GM19193 (cell line): Measurements from ENCODE around the gene CSPG5.

Experiments
- POLR2A ChIP-seq: IDR thresholded peaks from 4 replicates; pipeline ENCODE4 v1.6.1; 2011; ENCODE audit not compliant: insufficient read depth, insufficient read length; ENCODE audit errors: extremely low read depth

Gene CSPG5, protein sequence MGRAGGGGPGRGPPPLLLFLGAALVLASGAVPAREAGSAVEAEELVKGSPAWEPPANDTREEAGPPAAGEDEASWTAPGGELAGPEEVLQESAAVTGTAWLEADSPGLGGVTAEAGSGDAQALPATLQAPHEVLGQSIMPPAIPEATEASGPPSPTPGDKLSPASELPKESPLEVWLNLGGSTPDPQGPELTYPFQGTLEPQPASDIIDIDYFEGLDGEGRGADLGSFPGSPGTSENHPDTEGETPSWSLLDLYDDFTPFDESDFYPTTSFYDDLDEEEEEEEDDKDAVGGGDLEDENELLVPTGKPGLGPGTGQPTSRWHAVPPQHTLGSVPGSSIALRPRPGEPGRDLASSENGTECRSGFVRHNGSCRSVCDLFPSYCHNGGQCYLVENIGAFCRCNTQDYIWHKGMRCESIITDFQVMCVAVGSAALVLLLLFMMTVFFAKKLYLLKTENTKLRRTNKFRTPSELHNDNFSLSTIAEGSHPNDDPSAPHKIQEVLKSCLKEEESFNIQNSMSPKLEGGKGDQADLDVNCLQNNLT

DNA sequence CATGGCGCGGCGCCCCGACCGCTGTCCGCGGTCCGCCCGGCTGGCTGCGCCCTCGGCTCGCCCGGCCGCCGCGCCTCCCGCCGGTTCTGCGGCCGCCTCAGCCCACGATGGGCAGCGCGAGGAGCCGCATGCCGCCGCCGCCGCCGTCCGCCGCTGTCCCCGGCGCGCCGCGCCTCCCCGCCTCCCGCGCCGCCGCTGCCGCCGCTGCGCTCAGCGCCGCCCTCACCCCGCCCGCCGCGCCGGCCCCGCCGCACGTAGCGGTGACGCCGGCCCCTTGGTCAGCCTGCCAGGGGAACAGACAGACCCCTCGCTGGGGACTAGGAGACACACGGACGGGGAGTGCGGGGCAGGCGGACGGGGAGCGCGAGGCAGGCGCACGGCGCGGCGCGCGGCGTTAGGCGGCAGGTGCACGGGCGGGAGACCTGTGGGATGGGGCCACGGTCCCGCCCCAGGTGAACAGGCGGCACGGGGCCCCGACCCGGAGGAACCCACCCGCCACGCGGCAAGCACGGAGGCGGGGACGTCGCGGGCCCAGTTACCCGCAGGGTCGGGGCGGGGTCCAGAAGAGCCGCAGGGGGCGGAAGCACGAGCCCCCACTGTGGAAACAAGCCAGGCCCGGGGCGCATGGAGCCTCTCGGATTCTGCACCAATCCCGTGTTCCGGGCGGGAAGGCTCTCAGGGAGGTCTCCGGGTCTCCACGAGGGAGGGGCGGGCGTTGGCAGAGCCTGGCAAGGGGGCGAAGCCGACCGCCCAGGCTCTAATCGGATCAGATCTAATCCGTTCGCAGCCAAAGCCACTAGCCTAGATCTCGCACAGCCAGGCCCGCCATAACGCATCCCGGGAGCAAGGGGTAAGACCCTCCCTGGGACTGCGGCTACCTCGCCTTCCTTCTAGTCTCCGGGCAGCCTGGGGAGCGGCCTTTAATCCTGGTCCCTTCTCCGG is at the start of gene CSPG5:
CSPG5 (minus strand) TSS at position 175 of the 942 bp plus-strand sequence; CDS start at position 3, 172 bp downstream.
- TF ChIP-seq POLR2A = no peak

DNA sequence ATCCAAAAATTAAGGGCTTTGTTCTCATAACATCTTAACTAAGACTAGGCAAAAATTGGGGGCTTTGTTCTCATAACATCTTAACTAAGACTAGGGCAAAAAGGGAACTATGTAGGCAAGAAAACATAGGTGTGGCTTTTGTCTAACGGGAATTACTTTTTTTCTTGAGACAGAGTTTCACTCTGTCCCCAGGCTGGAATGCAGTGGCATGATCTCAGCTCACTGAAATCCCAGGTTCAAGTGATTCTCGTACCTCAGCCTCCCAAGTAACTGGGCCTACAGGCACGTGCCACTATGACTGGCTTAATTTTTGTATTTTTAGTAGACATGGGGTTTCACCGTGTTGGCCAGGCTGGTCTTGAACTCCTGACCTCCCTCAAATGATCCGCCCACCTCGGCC is 49.8 kb upstream of the CSPG5 start:
- no peak for TF ChIP-seq POLR2A

DNA sequence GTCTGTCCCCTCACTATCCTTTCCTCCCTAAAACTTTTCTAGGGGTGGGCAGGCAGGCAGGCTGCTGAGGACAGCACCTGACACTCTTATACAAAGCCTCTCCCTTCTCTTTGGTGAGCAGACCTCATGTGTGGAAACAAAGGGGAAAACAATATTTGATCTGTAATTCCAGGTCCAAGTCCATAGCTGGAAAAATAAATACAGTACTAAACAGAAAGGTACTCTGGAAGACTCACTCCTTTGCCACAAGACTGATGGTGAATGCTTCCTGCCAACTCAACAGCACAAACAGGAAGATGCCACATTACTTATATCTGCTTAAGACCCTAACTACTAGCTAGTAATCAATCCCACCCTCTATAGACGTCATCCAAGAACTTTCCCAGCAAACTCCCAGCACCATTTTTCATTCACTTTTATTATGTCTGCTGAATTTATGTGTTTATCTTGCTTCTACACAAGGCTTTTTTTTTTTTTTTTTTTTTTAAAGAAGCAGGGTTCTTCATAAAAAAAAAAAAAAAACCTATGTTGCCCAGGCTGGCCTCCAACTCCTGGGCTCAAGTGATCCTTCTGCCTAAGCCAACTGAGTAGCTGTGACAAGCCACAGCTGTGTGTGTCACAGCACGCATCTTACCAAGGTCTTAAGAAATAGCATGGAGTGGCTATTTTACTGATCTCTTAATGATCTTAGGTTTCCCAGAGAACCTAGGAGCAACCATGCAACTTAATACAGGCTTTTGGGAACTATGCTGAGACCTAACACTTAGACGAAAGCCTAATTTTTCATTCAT is 44.2 kb upstream of the CSPG5 start:
- TF ChIP-seq POLR2A = no peak

DNA sequence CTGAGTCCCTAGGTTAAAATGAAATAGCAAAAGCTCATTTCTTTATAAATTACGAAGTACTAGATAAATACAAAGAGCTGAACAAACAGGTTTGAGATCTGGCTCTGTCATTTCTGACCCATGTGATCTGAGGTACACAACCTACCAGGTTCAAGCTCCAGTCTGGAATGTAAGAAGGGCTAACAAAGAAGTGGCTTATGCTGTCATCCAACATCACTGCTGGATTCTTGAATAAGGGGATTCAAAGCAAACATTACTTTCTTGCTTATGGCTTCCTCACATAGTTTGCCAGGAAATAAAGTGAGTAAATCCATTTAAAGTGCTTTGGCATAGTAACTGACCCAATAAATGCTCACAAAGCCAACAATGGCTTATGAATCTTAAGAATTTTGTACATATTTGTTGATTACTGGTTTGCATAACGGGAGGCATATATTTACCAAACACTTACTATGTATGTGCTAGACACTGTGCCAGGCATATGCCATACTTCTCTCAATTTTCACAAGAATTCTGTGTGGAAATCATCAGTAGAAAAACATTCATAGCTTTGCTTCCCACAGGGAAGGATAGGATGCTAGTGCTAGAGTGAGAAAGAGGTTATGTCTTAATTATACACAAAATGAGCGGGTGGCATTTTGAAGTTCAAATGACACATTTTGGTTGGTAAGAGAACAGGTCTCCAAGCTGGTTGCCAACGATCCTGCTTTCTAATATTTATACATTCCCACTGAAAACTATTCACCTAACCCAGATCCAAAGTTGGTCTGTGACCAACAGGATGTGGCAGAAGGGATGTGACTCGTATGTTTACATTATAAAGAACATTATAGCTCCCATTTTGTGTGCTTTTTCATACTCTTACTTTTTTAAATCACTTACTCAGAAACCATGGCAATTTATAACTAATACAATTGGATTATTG is 38.7 kb upstream of the CSPG5 start:
- no peak for TF ChIP-seq POLR2A

DNA sequence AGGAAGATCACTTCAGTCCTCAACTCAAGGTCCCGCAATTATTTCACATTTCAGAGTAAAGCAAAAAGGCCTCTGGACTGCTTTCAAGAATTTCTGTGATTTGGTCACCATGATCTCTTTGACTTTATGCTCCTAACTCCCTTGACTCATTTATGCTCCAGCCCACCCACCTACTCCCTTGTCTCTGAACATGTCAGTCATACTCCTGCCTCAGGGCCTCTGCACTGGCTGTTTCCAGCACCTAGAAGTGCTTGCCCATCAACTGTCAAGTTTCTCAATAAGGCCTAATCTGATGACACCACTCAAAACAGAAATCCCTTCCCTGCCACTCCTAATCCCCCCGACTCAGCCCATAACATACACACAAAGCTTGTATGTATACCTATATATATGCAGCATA is 36.1 kb upstream of the CSPG5 start:
- no peak for TF ChIP-seq POLR2A

DNA sequence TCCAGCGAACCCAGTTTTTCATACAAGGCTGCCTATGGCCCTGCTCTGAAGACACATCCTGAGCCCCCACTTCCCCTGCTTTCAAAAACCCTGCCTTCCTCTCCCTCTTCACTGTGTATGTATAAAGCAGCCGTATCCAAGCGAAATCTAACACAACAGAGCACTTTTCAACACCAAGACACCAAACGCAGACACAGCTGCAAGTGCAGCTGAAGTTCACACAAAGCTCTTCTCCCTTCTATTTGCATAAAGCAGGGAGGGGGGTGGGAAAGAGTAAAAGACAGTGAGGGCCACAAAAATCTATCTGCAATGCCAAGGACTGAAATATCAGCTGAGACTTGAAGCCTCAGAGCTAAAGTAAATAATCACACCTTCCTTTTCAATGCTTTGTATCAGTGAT is 35.1 kb upstream of the CSPG5 start:
- TF ChIP-seq POLR2A = no peak

DNA sequence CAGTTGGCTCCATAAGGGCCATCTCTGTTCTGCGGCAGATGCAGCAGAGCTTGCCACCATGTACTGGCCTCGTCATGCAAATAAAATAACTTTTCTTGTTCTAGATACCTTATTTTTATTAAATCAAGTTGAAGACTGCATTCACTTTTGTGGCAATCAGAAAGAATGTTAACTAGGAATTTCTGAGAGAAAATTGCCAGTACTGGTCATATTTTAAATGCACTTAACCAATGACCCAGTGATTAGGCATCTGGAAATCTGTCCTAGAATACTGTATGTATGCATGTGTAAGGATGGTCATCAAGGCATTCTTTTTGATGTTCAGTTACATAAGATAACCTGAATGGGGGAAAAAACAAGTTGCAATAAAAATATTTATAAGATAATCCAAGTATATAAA is 34.2 kb upstream of the CSPG5 start:
- TF ChIP-seq POLR2A = no peak

DNA sequence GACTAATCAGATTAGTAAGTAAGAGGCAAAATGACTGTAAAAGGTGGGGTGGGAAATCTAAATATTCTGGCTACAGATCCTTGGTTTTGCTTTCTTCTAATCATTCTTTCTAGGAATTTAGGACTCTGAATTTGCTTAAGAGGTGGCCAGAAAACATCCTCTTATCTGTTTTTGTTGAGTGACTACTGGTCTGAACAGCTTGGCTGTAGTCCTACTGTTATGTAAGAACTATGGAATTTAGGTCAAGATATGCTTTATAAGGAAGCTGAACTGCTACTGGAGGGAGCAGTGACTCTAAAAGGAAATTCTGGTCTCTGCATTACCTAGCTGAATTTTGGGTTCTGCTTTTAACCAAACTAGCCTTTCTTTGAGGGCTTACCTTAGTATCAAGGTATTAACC is 33.5 kb upstream of the CSPG5 start:
- no peak for TF ChIP-seq POLR2A

DNA sequence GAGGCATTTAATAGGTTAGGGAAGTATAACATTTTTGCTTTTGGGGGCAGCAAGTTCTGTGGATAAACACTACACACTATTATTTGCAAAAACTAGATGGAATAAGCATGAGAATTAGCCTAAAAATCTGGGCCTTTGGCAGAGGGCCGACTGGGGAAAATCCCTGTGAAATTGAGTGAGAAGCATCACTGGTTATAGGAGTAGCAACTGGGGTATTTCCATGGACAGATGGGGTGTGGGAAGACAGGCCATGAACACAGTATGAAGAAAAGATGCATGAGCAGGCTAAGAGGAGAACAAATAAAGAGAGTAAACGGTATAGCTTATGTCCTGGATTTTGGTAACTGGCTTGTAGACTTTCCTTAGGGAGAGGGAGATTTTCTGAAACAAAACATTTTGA is 32.9 kb upstream of the CSPG5 start:
- TF ChIP-seq POLR2A = no peak

DNA sequence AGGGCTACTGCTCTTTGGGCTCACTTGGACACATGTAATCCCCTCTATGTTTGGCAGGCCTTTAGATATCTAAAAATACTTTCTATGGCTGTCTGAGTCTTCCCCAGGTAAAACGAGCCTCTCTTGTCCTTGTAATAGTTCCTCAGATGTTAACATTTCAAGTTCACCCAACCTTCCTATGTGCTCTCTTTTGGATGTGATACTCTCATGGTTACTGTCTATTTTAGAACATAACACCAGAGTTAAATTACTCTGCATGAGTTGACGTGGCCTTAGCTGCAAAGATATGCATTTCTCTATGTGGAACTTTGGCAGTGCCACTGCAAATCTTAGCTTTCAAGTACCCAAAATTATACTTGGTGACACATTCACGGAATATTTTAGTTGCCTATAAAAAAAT is 31.9 kb upstream of the CSPG5 start:
- no peak for TF ChIP-seq POLR2A

DNA sequence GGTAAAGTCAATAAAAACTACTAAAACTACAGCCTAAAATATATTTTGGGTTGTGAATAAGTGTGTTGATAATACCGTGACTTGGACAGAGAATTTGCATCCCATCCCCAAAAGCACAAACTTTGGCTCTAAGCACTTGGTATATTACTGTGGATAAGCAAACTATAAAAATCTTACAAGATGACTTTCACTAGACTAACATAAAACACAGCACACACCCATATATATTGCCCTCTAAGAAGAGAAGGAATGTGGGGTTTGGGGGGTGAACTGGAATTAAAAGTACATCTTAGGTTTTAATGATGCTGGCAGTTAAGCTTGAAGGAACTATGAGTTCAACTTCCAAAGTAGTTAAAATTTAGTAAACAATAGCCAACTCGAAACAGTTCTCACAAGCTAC is 28.7 kb upstream of the CSPG5 start:
- TF ChIP-seq POLR2A = no peak

DNA sequence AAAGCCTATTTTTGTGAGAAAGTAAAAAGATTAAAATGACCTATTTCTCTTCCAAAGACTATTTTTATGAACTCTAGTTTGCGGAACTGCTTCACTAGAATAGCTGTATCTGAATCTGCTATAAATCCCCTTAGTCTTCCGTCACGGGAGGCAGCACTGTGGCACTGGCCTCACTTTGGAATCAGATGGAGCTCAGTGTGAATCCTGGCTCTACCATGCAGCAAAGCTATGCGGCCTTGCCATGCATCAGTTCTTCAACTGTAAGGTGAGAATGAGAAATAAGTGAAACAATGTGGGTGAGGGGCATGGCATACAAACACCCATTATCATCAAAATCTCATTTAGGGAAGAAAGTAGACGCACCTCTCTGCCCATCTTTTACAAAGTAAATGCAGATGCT is 27.5 kb upstream of the CSPG5 start:
- no peak for TF ChIP-seq POLR2A

DNA sequence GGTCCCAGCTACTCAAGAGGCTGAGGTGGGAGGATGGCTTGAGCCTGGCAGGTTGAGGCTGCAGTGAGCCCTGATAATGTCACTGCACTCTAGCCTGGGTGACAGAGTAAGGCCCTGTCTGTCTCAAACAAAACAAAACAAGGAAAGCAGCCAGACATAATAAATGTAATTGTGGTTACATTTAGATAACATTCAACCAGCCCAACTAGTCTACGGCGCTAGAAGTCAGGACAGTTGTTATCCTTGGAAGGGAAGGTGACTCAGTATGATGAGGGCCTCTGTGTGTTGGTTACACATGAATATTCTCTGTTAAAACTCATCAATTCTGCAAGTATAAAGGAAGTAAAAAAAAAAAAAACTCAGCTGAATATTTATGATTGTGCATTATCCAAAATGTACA is 27.0 kb upstream of the CSPG5 start:
- no peak for TF ChIP-seq POLR2A

DNA sequence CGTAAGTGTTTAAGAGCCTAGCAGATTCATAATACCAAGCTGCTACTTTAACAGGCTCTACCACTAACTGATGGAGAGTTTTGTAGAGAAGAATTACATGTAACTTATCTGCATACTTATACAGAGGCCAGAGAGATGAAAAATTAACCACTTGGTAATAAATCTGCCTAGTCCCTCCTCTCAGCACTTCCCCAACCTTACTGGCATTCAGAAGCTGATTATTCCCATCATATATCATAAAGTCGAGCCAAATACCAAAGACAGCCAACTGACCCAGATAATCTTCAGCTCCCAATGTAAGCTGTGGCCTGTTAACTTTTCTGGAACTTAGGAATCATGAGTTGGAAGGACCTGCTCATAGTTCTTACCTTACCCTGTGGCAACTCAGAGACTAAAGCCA is 25.5 kb upstream of the CSPG5 start:
- no peak for TF ChIP-seq POLR2A

DNA sequence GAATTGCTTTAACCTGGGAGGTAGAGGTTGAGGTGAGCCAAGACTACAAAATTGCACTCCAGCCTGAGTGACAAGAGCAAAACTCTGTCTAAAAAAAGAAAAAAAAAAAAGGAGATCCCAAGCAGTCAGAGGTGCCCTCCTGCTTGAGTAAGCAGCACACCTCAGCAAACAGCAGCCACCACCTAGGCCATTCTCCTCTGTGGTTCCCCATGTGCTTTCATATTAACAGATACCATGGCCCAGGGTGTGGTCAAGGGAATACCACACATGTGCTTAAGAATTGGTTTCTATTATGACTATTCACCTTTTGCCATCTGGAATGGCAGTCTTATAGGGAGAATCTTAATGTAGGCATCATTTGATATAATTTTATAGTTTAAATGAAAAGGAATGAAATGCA is 24.7 kb upstream of the CSPG5 start:
- TF ChIP-seq POLR2A = no peak

DNA sequence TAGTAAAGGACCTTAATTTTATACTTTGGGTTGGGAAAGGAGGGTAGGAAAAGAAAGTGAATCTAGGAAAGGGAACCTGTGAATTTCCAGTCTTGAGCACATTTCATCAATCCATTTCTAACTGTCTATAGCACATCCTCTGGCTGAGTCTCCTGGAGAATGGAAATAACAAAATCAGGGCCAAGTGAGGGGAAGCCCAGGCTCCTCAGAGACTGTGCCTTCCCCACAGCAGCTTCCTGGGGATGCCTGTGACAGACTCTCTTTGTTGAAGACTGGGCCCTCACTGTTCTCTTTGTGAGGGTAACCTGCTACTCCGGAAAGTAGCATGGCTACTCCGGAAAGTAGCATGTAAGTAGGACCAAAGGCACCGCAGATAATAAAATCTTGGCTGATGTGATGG is 22.6 kb upstream of the CSPG5 start:
- TF ChIP-seq POLR2A = no peak
